LNCAP (cell line): ENCODE results near the gene KRTAP5-2.

Experiments used
- TF ChIP-seq, protein P1 (sequence below): fragments of 450-650 bp; IDR thresholded peaks from 2 replicates; pipeline ENCODE4 v1.5.1; 2017; ENCODE audit warnings: mild to moderate bottlenecking

Gene KRTAP5-2

GRCh38 chr11:1622086-1622485 lies 24.0 kb upstream of the KRTAP5-2 start, which contains the start of gene KRTAP5-4:
KRTAP5-4 (minus strand) TSS chr11:1622138; CDS start chr11:1622093, 45 bp downstream.
- TF ChIP-seq, protein P1, sequence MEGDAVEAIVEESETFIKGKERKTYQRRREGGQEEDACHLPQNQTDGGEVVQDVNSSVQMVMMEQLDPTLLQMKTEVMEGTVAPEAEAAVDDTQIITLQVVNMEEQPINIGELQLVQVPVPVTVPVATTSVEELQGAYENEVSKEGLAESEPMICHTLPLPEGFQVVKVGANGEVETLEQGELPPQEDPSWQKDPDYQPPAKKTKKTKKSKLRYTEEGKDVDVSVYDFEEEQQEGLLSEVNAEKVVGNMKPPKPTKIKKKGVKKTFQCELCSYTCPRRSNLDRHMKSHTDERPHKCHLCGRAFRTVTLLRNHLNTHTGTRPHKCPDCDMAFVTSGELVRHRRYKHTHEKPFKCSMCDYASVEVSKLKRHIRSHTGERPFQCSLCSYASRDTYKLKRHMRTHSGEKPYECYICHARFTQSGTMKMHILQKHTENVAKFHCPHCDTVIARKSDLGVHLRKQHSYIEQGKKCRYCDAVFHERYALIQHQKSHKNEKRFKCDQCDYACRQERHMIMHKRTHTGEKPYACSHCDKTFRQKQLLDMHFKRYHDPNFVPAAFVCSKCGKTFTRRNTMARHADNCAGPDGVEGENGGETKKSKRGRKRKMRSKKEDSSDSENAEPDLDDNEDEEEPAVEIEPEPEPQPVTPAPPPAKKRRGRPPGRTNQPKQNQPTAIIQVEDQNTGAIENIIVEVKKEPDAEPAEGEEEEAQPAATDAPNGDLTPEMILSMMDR: no peak

GRCh38 chr11:1619449-1619848 lies 21.4 kb upstream of the KRTAP5-2 start:
- TF ChIP-seq, protein P1: no peak

GRCh38 chr11:1618231-1618630 lies 20.1 kb upstream of the KRTAP5-2 start:
- TF ChIP-seq, protein P1: no peak

DNA sequence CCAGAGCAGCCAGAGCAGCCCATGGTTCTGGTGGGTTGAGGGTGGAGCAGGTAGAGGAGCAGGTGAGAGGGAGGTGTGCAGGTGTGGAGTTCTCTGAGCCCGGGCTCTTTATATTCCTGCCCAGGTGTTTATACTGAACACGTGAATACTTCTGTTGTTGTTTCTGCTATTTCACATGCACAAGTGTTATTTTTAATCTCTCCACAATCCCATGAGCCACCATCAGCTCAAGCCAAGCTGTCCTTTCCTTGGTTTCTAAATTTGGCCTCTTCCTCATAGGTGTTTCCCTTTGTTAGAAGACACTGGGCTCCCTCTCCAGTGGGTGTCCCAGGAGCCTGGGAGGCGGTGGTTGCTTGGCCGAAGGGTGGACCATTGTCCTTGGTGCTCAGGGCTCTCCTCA lies 10.3 kb upstream of the KRTAP5-2 start, which contains the start of gene KRTAP5-3:
Gene KRTAP5-3 (minus strand): TSS at position 101 of the 400 bp plus-strand sequence. CDS start 78 bp downstream, at position 23.
- TF ChIP-seq, protein P1: no peak

DNA sequence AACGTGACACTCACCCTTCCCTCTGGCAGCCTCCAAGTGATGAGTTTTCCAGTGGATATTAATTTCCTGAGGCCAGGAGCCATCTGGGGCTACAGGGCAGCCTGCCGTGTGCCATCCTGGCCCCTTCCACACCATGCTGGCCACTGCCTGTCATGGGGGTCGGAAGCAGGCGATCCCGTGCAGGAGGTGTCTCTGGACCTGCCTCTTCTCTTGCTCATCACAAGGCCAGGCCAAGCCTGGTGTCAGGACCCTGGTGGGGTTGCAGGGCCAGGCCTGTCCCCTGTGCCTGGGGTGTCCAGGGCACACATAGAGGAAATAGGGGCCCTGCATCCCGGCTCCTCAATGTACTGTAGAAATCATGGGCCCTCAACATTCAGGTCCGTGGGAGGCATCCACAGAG lies 6.6 kb upstream of the KRTAP5-2 start:
- TF ChIP-seq, protein P1: no peak

DNA sequence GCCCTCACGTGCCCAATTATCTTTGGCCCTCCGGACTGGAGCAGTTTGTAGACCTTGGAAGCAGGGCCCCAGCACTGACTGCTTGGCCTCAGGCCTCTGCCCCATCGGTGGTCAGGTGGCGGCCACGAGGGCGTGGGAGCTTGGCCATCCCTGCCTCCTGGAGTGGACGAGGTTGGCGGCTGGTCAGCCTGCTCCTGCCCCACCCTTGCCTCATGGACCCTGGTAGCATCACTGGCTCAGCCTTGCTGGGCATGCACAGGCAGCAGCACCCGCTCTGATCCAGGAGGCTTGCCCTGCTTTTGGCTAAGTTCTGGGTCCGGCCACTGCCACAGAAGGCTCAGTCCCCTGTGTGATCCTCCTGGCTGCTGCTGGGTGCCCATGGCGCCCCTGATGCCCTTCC lies 6.1 kb upstream of the KRTAP5-2 start:
- TF ChIP-seq, protein P1: no peak

GRCh38 chr11:1603629-1604028 lies 5.5 kb upstream of the KRTAP5-2 start:
- TF ChIP-seq, protein P1: no peak

DNA sequence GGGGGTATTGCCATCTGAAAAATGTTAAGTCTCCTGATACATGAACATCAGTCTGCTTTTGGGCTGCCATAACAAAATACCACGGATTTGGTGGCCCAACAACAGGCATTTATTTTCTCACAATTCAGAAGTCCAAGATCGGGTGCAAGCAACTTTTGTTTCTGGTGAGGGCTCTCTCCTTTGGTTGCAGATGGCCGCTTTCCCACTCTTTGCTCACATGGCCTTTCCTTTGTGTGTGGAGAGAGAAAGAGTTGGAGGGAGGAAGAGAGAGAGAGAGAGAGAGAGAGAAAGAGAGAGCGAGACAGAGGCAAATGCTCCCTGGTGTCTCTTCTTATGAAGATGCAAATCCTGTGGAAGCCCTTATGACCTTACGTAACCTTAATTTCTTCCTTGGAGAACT lies 2.5 kb upstream of the KRTAP5-2 start:
- TF ChIP-seq, protein P1: no peak
